ENCODE measurements around the gene RPS6KA4. TPM values are rescaled to one million over a fixed set of nuclear protein-coding genes. Genes with fewer than 3 reads are reported as not detected.
A peak's percentile ranks its signal among the peaks of the same experiment; 100 is the strongest.

The RPS6KA4 gene
- total RNA-seq, 1 donor = 35.8 TPM

DNA sequence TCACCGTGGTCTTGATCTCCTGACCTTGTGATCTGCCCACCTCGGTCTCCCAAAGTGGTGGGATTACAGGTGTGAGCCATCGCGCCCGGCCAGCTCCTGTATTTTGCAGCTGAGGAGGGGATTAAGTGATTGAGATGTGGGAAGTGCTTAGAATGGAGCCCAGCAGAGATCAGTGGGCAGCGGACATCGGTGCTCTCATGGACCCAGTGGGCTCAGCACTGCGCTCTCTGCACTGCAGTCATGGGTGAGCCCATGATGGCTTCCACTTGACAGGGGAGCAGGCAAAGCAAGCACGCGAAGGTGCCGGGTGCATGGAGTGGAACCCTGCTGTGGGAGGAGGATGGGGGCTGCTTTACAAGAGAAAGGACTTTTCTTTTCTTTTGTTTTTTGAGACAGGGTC lies 28.1 kb upstream of the RPS6KA4 start:
- no peak overlapping the region for H3K4me3 ChIP-seq (ENCODE audit: low read depth, low read length)
- TF ChIP-seq, protein P1, sequence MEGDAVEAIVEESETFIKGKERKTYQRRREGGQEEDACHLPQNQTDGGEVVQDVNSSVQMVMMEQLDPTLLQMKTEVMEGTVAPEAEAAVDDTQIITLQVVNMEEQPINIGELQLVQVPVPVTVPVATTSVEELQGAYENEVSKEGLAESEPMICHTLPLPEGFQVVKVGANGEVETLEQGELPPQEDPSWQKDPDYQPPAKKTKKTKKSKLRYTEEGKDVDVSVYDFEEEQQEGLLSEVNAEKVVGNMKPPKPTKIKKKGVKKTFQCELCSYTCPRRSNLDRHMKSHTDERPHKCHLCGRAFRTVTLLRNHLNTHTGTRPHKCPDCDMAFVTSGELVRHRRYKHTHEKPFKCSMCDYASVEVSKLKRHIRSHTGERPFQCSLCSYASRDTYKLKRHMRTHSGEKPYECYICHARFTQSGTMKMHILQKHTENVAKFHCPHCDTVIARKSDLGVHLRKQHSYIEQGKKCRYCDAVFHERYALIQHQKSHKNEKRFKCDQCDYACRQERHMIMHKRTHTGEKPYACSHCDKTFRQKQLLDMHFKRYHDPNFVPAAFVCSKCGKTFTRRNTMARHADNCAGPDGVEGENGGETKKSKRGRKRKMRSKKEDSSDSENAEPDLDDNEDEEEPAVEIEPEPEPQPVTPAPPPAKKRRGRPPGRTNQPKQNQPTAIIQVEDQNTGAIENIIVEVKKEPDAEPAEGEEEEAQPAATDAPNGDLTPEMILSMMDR (IDR thresholded peaks at IDR 0.05; ENCODE audit: insufficient read depth, low read depth, low read length) = no peak
- DNase-seq (ENCODE audit: low read depth) = no peak

DNA sequence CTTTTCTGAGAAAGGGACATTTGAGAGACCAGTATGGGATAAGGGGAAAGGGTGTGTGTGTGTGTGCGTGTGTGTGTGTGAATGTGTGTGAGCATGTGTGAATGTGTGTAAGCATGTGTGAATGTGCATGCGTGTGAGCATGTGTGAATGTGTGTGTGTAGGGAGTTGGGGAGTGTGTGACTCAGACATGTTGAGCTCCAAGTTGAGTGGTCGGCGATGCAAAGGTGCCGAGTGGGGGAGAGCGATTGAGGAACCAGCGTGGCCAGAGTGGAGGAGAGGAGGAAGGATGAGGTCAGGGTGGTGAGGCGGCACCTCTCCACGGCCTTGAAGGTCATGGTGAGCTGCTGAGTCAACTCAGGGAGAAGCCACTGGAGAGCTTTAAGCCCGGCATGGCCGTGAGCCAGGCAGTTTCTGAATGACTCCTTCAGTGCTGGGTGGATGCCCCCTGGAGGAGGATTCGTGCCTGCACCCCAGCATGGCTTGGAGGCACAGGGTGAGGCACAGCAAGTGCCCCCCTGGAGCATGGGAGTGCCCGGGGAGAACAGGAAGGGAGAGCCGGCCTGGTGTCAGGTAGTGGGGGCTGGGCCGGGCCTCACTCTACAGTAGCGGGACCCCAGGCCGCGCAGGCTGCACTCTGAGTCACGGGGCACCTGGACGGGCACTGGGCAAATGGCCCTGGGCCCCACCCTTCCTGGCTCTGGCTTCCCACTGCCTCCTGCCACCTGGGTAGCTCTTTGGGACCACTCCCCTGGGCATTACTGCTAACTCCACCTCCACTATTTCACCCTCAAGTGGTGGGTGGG lies 27.2 kb upstream of the RPS6KA4 start:
- TF ChIP-seq, protein P1 (IDR thresholded peaks at IDR 0.05; ENCODE audit: insufficient read depth, low read depth, low read length) = peak; percentile 78
- DNase-seq (ENCODE audit: low read depth) = peak; percentile 91
- H3K4me3 ChIP-seq (ENCODE audit: low read depth, low read length) = no peak overlapping the region

DNA sequence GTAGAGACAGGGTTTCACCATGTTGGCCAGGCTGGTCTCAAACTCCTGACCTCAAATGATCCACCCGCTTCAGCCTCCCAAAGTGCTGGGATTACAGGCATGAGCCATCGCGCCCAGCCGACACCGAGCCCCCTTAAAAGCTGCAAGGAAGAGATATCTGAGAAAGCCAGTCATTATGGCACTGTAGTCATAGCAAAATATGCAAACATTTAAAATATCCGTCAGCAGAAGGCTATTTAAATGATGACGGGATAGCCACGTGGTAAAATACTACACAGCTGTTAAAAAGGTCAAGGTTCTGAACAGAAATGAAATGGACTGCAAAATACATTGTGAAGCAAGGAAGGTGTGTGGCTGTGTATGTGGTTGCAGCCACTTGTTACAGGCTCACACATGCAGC lies 25.4 kb upstream of the RPS6KA4 start:
- TF ChIP-seq, protein P1 (IDR thresholded peaks at IDR 0.05; ENCODE audit: insufficient read depth, low read depth, low read length) = no peak
- H3K4me3 ChIP-seq (ENCODE audit: low read depth, low read length) = no peak overlapping the region
- DNase-seq (ENCODE audit: low read depth) = no peak

DNA sequence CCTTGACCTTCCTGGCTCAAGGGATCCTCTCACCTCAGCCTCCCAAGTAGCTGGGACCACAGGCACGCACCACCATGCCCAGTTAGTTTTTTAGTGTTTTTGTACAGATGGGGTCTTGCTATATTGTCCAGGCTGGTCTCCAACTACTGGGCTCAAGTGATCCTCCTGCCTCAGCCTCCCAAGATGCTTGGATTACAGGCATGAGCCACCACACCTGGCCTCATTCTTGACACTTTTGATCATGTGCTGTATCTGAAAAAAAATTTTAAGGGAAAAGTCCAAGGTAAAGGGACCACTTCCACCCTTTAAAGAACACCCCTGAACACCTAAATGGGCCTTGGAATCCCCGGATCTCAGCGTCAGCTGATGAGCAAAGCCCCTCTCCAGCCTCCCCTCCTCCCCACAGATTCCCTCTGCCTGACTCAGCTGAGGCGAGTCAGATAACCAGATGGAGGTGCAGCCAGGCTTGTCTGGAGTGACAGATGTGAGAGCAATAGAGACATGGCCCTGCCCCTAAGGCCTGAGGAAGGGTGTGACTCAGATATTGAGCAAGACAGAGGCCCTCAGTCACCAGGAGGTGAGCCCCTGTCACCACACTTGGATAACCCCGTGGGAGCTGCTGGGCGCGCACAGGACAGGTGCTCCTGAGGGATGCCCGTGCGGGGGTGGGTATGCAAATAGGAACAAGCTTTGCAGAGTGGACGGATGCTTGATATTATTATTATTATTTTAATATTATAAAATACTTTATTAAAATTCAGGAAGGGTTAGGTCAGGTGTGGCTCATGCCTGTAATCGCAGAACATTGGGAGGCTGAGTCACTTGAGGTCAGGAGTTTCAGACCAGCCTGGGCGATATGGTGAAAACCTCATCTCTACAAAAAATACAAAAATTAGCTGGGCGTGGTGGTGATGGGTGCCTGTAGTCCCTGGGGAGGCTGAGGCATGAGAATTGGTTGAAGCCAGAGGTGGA lies 23.9 kb upstream of the RPS6KA4 start:
- peak; percentile 86 for DNase-seq (ENCODE audit: low read depth)
- no peak overlapping the region for H3K4me3 ChIP-seq (ENCODE audit: low read depth, low read length)
- TF ChIP-seq, protein P1 (IDR thresholded peaks at IDR 0.05; ENCODE audit: insufficient read depth, low read depth, low read length) = no peak

DNA sequence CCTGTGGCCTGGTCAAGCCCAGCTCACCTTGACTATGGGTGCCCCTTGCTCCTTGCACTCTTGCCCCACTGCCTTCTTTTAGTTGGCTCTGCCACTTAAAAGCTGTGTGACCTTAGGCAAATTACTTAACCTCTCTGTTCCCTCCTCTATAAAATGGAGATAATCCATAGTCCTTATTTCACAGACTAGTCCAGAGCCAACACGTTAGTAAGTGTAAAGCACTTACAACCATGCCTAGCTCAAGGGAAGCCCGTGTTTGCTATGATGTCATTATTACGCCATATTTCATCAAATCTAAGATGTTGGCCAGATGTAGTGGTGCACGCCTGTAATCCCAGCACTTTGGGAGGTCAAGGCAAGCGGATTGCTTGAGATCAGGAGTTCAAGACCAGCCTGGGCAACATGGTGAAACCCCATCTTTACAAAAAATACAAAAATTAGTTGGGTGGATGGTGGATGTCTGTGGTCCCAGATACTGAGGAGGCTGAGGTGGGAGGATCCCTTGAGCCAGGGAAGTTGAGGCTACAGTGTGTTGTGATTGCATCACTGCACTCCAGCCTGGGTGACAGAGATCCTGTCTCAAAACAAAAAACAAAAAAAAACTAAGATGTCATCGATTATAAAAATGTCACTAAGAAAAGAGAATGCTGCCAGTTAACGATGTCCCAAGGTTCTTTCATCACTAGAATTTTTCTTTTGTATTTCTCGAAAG lies 21.3 kb upstream of the RPS6KA4 start:
- peak; percentile 42 for DNase-seq (ENCODE audit: low read depth)
- TF ChIP-seq, protein P1 (IDR thresholded peaks at IDR 0.05; ENCODE audit: insufficient read depth, low read depth, low read length) = no peak
- no peak overlapping the region for H3K4me3 ChIP-seq (ENCODE audit: low read depth, low read length)

DNA sequence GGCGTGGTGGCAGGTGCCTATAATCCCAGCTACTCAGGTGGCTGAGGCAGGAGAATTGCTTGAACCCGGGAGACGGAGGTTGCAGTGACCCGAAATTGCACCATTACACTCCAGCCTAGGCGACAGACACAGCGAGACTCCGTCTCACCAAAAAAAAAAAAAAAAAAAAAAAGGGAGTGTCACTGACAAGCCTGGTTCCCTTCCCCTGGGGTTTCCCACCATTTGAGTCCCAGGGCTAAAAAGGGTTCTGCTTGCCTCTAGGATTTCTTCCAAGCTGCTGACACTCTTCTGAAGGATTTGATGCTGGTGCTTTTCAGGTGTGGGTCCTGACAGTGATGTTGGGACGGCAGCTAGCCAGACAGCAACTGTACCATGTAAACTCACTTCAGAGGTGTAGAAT lies 20.2 kb upstream of the RPS6KA4 start:
- no peak for DNase-seq (ENCODE audit: low read depth)
- TF ChIP-seq, protein P1 (IDR thresholded peaks at IDR 0.05; ENCODE audit: insufficient read depth, low read depth, low read length) = no peak
- no peak overlapping the region for H3K4me3 ChIP-seq (ENCODE audit: low read depth, low read length)
